Gastrocnemius medialis (tissue), 4 donors: ENCODE measurements around the gene PRKD2. TPM values are rescaled to one million over a fixed set of nuclear protein-coding genes. Genes with fewer than 3 reads are reported as not detected.

Experiments
- ATAC-seq, 2 donors: fragments of 150-250 bp; one replicate each; pipeline ENCODE4 v1.9.1; 2016
- DNase-seq, 2 donors: peaks; one replicate each; pipeline ENCODE4 v3.0.0-alpha.2; 2019
- H3K27ac ChIP-seq, 4 donors: fragments of 200-600 bp; sonication (generic); 1 replicate in 1 of 4; 2 replicates in 3 of 4; pipeline ENCODE4 v1.5.1; 2016 to 2018; ENCODE audit warnings: mild to moderate bottlenecking in 2 of 4, moderate library complexity in 1 of 4
- H3K27me3 ChIP-seq, 3 donors: fragments of 200-600 bp; sonication (generic) in 2 of 3; 1 replicate in 1 of 3; 2 replicates in 2 of 3; pipeline versions ENCODE4 v1.5.1 to v1.6.0; 2016 to 2019; ENCODE audit warnings: mild to moderate bottlenecking in 1 of 3, moderate library complexity in 1 of 3
- H3K36me3 ChIP-seq, 2 donors: fragments of 200-600 bp; sonication (generic) in 1 of 2; one replicate each; pipeline ENCODE4 v1.5.1; 2017 to 2018
- H3K4me1 ChIP-seq, 2 donors: fragments of 200-600 bp; sonication (generic) in 1 of 2; one replicate each; pipeline ENCODE4 v1.5.1; 2016 to 2017; ENCODE audit warnings: mild to moderate bottlenecking in 2 of 2
- H3K4me3 ChIP-seq, 4 donors: fragments of 200-600 bp; sonication (generic) in 3 of 4; 1 replicate in 1 of 4; 2 replicates in 3 of 4; pipeline ENCODE4 v1.5.1; 2016 to 2019; ENCODE audit warnings: mild to moderate bottlenecking in 2 of 4
- H3K9me3 ChIP-seq, 3 donors: fragments of 200-600 bp; sonication (generic) in 2 of 3; 1 replicate in 1 of 3; 2 replicates in 2 of 3; pipeline ENCODE4 v1.5.1; 2016 to 2019
- POLR2A ChIP-seq, 2 donors: fragments of 450-650 bp; IDR thresholded peaks; one replicate each; pipeline ENCODE4 v1.6.1; 2017; ENCODE audit warnings: antibody characterized with exemption in 2 of 2, mild to moderate bottlenecking in 2 of 2, moderate library complexity in 2 of 2
- in situ Hi-C, 4 donors: fragments of 200-750 bp; cut with MboI; loops; one replicate each; pipeline versions ENCODE4 v1.15.0 to v1.8.0; 2017; ENCODE audit warnings: low sequenced_read_pairs in 4 of 4
- intact Hi-C: fragments of 100-400 bp; cut with DNase I; formaldehyde crosslinking; loops from one replicate; pipeline ENCODE4 v1.15.1; 2023; ENCODE audit warnings: low total_unique reads
- total RNA-seq, 4 donors: library from RNA; depleted of rRNA; stranded (reverse); fragments of >200 nt; gene quantifications; one replicate each; pipeline versions ENCODE4 v1.1.0 to v1.2.3, GENCODE V29; 2016
- TF ChIP-seq, protein P1 (sequence below), 5 experiments: fragments of 450-650 bp in 3 of 5; fragments of 200-600 bp in 2 of 5; sonication (generic) in 2 of 5; IDR thresholded peaks in 4 of 5; conservative IDR thresholded peaks in 1 of 5; 1 replicate in 4 of 5; 2 replicates in 1 of 5; pipeline ENCODE4 v1.5.1; 2016 to 2019; ENCODE audit warnings: antibody characterized with exemption in 5 of 5, mild to moderate bottlenecking in 3 of 5, moderate library complexity in 3 of 5

PRKD2 gene
- total RNA-seq, 4 donors from 2014 or later = 4.2 to 7.2 (median 6.1) TPM

DNA sequence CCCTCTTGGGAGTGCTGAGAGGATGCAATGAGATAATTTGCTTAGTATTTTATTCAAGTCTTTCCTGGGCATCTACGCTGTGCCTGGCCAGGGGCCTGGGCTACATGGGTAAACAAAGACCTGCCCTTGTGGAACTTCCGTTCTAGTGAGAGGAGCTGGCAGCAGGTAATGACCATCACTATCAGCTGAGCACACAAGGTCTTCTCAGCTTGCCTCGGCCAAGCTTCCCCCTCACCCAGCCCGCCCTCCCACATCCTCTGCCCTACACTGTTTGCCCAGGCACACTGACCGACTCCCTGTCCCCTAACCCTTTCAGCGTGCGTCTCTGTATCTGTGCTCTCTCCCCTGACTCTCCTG is 20.4 kb upstream of the PRKD2 start:
- H3K4me3 ChIP-seq = no peak overlapping the region
- H3K4me1 ChIP-seq = peaks cover 35 to 42% of the 10 kb centered on the region in 2 donors
- TF ChIP-seq, protein P1, sequence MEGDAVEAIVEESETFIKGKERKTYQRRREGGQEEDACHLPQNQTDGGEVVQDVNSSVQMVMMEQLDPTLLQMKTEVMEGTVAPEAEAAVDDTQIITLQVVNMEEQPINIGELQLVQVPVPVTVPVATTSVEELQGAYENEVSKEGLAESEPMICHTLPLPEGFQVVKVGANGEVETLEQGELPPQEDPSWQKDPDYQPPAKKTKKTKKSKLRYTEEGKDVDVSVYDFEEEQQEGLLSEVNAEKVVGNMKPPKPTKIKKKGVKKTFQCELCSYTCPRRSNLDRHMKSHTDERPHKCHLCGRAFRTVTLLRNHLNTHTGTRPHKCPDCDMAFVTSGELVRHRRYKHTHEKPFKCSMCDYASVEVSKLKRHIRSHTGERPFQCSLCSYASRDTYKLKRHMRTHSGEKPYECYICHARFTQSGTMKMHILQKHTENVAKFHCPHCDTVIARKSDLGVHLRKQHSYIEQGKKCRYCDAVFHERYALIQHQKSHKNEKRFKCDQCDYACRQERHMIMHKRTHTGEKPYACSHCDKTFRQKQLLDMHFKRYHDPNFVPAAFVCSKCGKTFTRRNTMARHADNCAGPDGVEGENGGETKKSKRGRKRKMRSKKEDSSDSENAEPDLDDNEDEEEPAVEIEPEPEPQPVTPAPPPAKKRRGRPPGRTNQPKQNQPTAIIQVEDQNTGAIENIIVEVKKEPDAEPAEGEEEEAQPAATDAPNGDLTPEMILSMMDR (IDR thresholded peaks at IDR 0.05 in 4 of 5, conservative IDR thresholded peaks at IDR 0.05 in 1 of 5) = no peak
- TF ChIP-seq POLR2A (IDR thresholded peaks at IDR 0.05) = no peak
- H3K36me3 ChIP-seq = peaks cover 0 to 54% of the 10 kb centered on the region in 2 donors
- H3K27ac ChIP-seq = peak overlapping the region in 1 of 4 donors; percentile 51
- ATAC-seq (no peak), DNase-seq (no peak)
- H3K27me3 ChIP-seq = no peaks in the 10 kb centered on the region
- intact Hi-C loops = no loop called here
- in situ Hi-C loops = no loop called here
- H3K9me3 ChIP-seq = no peaks in the 10 kb centered on the region

DNA sequence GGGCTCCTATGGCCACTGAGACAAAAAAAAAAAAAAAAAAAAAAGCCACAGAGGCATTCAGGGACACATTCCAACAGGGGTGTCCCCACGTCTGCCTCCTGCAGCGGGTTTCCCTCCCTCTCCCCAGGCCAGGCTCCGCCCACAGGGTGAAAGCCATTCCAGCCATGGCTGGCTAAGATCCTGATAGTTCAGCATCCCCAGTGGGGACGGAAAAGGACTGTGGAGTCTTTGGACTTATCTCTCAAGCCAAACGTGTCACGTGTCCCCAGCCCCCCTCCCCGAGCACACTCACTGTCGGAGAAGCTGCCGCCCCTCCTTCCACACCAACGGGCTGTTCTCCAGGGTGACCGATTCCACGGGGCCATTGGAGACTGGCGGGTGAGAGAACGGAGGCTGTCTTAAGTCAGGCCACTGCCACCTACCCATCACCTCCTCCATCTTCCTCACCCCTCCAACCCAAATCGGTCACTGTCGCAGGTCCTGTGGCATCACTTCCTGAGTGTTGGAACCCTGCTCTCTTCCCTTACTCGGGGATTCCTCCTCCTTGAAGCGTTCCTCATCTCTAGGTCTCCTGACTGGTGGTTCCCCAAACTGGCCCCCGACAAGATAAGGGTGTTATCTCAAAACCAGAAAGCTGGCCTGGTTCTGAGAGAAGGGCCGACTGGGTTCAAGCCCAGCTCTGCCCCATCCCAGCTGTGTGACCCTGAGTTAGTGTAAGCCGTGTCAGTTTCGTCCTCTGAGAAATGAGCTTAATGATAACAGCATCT is 19.8 kb upstream of the PRKD2 start:
- intact Hi-C loops = no loop called here
- ATAC-seq = no peak

DNA sequence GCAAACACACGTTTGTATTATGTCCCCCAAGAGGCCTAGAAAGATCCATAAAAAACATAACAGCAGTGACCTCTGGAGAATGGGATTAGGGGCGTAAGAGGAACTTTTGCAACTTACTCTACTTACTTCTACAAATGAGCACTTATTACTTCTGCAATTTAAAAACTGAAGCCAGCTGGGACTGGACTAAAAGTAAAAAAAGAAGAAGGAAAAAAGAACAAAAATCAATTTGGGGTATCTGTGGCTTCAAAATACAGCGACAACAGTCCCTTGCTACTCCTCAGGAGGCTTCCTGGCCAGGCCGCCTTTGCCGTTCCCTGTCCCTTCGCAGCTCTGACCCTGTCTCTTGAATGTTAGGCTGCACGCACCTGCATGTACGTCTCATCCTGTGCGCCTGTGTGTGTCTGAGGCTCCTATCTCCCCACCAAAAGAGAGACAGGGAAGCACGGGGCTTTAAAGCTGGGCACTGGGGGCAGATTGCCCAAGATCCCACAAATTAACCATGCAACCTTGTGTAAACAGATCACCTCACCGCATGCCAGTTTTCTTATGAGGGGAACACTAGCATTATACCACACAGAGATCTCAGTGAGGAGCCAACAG is 16.9 kb upstream of the PRKD2 start:
- peaks cover 0 to 85% of the 10 kb centered on the region in 2 donors for H3K36me3 ChIP-seq
- no peak overlapping the region for H3K4me3 ChIP-seq
- peaks cover 10 to 12% of the 10 kb centered on the region in 2 donors for H3K4me1 ChIP-seq
- ATAC-seq (no peak), DNase-seq (no peak)
- TF ChIP-seq, protein P1 (IDR thresholded peaks at IDR 0.05 in 4 of 5, conservative IDR thresholded peaks at IDR 0.05 in 1 of 5) = no peak
- TF ChIP-seq POLR2A (IDR thresholded peaks at IDR 0.05) = no peak
- in situ Hi-C loops (no loop called here), intact Hi-C loops (no loop called here)
- no peaks in the 10 kb centered on the region for H3K9me3 ChIP-seq
- no peak overlapping the region for H3K27ac ChIP-seq
- H3K27me3 ChIP-seq = no peaks in the 10 kb centered on the region

More for the DNA sequence above, 19.8 kb upstream of the PRKD2 start:
- Histone ChIP-seq H3K9me3 (no peaks in the 10 kb centered on the region), H3K4me3 (no peak overlapping the region), H3K36me3 (peaks cover 0 to 60% of the 10 kb centered on the region in 2 donors), H3K4me1 (peaks cover 35 to 37% of the 10 kb centered on the region in 2 donors), H3K27me3 (no peaks in the 10 kb centered on the region), H3K27ac (peak overlapping the region in 1 of 4 donors; percentile 51)
- in situ Hi-C loops = no loop called here
- TF ChIP-seq POLR2A (IDR thresholded peaks at IDR 0.05) = no peak
- TF ChIP-seq, protein P1 (IDR thresholded peaks at IDR 0.05 in 4 of 5, conservative IDR thresholded peaks at IDR 0.05 in 1 of 5) = no peak
- DNase-seq = no peak

DNA sequence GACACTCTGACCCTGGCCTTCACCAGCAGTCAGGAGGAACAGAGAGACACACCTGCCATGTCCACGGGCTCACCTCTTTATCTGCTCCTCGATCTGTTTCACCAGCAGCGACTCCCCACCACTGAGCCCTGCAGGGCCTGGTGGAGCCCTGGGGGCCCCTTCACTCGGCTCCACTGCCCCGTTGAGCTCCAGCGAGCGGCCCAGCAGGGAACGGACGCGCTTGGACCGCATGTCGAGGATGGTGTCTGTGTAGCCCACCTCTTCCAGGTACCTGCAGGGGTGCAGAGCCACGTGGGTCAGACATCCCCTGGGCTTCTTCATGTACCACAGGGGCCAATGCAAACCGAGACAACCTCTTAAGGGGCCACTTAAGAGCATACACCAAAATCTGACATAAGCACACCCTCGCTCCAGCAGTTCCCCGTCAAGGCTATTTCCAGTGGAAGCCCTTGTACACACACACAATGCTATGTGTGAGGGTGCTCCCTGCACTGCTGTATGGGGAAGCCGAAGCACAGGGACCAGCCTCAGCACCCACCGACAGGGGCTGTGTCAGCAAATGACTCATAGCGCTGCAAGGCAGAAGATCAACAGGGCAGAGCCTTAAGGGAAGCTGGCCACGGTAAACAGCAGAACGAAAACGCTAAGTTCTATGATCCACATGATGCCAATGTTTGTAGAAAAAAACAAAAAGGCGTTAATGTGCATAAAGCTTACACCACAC is 16.2 kb upstream of the PRKD2 start:
- Histone ChIP-seq H3K27me3 (no peaks in the 10 kb centered on the region), H3K4me1 (peaks cover 5 to 8% of the 10 kb centered on the region in 2 donors), H3K36me3 (peaks cover 0 to 85% of the 10 kb centered on the region in 2 donors), H3K27ac (no peak overlapping the region), H3K9me3 (no peaks in the 10 kb centered on the region), H3K4me3 (no peak overlapping the region)
- no peak for ATAC-seq
- in situ Hi-C loops = no loop called here
- TF ChIP-seq POLR2A (IDR thresholded peaks at IDR 0.05) = no peak
- TF ChIP-seq, protein P1 (IDR thresholded peaks at IDR 0.05 in 4 of 5, conservative IDR thresholded peaks at IDR 0.05 in 1 of 5) = no peak
- peak; percentile 28 to 48 for DNase-seq
- intact Hi-C loops = no loop called here
